ENCODE results near the gene CDH1.

DNA sequence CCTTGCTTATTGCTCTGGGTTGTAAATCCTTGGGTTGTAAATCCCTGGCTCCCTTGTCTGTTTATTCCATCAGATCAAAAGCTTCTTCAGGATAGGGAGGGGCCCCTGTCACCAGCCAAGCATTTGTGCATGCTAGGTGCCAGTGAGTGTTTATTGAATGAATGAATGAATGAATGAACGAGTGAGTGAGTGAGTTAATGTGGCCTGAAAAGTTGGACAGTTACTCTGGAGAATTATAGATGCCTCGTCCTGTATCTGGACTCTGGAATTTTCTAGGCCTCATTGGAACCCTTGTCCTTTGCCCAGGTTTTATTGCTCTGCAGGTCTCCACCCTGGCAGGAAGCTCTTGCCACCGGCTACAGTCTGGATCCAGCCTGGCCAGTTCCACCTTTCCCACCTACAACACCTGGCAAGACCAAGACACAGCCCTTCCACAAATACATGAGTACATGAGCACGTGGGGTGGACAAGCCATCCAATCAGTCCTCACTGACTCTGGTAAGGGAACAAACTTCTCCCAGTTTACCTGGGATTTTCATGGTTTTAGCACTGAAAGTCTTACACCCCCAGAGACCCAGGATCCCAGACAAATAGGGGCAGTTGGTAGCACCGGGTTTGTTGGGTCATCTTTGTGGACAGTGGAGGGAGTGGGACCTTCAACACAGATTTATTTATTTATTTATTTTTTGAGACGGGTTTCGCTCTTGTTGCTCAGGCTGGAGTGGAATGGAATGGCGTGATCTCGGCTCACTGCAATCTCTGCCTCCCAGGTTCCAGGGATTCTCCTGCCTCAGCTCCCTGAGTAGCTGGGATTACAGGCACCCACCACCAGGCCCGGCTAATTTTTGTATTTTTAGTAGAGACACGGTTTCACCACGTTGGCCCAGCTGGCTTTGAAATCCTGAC is 14.7 kb upstream of the CDH1 start:
- TF ChIP-seq, protein P1, sequence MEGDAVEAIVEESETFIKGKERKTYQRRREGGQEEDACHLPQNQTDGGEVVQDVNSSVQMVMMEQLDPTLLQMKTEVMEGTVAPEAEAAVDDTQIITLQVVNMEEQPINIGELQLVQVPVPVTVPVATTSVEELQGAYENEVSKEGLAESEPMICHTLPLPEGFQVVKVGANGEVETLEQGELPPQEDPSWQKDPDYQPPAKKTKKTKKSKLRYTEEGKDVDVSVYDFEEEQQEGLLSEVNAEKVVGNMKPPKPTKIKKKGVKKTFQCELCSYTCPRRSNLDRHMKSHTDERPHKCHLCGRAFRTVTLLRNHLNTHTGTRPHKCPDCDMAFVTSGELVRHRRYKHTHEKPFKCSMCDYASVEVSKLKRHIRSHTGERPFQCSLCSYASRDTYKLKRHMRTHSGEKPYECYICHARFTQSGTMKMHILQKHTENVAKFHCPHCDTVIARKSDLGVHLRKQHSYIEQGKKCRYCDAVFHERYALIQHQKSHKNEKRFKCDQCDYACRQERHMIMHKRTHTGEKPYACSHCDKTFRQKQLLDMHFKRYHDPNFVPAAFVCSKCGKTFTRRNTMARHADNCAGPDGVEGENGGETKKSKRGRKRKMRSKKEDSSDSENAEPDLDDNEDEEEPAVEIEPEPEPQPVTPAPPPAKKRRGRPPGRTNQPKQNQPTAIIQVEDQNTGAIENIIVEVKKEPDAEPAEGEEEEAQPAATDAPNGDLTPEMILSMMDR (IDR thresholded peaks at IDR 0.05) = no peak
- TF ChIP-seq POLR2AphosphoS5 (IDR thresholded peaks at IDR 0.05) (no peak), EP300 (IDR thresholded peaks at IDR 0.05) (no peak)
